ENCODE measurements around the gene MTG1.

The MTG1 gene, protein sequence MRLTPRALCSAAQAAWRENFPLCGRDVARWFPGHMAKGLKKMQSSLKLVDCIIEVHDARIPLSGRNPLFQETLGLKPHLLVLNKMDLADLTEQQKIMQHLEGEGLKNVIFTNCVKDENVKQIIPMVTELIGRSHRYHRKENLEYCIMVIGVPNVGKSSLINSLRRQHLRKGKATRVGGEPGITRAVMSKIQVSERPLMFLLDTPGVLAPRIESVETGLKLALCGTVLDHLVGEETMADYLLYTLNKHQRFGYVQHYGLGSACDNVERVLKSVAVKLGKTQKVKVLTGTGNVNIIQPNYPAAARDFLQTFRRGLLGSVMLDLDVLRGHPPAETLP

DNA sequence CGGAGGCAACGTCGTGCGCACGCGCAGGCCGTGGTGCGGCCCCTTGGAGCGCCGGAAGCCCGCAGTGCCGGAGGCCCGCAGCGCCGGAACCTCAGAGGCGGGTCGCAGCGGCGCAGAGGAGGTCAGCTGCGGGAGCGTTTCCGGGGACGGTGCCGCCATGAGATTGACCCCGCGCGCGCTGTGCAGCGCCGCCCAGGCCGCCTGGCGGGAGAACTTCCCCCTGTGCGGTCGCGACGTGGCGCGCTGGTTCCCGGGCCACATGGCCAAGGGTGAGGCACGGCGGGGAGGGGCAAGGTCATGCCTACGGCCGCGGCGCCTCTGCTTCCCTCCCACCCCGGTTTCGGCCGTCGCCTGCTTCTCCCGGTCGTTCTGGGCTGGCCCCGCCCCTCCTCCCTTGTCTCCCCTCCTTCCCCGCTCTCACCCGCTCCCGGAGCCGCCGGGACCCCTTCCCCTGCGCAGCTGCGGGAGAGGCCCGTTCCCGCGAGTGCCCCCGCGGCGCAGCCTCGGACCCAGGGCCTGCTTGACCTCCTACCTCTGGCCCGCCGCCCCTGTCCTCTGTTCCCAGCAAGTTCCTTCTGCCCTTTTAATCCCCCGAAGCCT is at the start of gene MTG1:
Gene MTG1, plus strand, starts transcription at position 94 of the 600 bp plus-strand sequence. Its CDS starts 64 bp downstream, at position 158.
- peak; percentile 89 for DNase-seq (ENCODE audit: low spot score)

DNA sequence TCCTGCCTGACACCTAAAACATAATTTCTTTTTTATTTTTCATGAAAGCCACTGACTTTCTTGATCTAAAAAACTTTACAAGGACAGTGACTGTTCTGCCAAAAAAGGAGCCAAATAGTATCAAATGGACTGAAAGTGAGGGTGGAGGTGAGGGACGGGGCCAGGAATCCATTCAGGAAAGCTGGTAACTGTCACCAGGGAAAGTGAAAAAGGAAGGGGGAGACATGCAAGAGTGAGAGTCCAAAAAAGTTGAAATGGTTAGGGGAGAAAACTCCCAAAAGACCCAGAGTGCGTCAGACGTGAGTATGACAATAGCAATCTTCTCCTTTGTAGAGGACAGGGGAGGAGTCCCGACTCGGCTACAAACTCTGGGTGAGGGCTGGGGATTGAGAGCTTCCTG is 49.7 kb upstream of the MTG1 start:
- no peak for DNase-seq (ENCODE audit: low spot score)

DNA sequence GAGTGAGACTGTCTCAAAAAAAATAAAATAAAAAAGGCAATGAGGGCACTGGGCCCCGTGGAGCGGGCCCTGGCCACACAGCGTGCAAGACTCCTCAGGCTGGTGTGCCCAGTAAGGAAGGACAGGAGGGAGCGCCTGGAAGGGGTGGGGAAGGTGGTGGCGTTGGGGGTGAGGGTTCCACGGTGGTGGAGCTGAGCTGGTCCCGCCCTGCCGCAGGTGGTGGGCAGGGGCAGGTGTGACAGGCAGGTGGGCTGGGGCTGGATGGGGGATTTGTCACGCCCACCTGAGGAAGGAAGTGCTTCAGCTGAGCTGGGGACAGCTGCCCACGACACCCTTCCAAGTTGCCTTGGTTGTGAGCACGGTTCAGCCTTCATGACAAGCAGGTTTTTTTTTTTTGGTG is 47.5 kb upstream of the MTG1 start:
- no peak for DNase-seq (ENCODE audit: low spot score)

DNA sequence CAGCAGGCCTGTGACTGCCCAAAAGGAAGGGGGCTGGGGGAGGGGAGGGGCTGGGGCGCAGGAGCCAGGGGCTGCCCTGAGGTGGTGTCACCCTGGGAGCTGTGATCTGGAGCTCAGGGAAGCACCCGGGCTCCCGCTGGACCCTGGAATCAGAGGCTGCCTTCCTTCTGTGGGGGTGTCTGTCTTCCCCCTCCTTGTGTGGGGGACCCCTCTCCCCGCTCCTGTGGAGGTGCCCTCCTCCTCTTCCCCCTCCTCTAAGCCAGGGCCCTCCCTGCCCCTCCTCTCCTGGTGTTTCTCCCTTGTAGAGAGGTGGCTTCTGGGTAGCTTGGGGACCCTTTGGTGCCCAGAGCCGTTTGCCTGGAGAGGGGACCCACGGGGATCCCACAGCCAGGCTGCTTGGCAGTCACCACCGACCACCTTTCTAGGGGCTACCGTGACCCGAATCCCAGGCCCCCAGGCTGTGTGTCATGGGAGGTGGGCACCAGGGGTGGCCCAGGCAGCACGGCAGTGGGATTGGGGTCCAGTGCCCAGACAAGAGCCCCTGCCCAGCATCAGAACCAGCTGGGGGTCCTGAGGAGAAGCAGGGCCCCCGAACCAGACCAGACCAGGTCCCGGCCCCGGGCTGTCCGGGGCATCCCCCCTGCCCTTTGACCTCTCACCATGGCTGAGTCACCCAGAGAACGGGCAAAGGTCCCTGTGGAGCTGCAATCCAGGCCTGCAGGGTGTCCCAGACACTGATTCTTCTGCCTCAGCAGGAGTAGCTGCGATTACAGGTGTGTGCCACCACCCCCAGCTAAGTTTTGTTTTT is 46.0 kb upstream of the MTG1 start:
- peak; percentile 32 for DNase-seq (ENCODE audit: low spot score)

DNA sequence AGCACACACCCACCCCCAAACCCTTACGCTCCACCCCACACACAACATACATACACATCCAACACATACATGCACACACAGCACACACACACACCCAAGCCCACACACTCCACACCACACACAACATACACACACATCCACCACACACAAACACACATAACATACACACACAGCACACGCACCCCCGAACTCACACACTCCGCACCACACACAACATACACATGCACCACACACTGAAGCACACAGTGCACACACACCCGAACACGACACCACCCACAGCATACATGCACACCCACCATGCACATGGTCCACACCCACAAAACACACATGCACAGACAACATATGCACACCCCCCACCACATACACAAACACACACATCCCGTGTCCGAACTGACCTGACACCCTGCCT is 44.8 kb upstream of the MTG1 start:
- DNase-seq (ENCODE audit: low spot score), result no peak

DNA sequence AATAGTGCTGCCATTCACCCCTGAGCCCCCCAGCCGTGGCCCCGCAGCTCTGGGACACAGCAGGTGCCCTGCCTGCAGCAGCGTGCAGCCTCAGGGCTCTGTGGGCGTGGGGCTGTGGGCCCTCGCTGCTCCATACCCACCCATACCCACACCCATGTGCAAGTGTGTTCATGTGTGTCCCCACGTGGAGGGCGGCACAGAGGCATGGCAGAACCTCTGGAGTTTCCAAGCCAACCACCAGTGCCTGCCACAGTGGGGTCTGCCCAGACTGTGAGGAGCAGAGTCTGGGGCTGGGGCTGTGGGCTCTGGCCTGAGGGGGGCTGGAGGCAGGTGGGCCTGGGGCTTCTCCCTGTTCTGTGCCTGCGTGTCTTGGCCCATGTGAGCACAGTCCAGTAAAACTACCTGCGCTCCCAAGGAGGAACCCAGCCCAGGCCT is 44.4 kb upstream of the MTG1 start:
- DNase-seq (ENCODE audit: low spot score), result no peak

DNA sequence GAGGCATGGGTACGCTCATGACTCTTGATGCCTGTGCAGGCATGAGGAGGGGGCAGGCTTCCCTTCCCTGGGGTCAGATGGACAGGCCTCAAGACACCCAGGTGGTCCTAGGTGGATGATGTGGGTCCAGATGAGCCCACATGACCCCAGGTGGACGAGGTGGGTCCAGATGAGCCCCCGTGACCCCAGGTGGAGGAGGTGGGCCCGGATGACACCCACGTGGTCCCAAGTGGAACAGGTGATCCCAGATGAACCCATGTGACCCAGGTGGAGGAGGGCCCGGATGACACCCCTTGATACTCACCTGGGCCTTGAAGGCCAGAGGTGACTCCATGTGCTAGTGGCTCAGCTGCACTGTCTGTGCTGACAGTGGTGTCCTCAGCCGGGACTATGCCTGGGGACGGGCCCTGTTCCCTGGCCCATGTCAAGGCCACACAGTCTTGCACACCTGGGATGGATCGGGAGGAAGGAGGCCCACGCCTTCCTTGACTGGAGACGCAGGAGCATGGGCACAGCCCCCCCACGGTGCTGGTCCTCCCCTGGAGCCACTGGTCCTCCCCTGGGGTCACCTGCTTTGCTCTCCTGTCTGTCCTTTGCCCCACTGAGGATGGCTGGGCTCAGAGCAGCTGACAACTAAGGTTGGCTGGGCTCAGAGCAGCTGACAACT is 43.5 kb upstream of the MTG1 start:
- DNase-seq (ENCODE audit: low spot score), result no peak

DNA sequence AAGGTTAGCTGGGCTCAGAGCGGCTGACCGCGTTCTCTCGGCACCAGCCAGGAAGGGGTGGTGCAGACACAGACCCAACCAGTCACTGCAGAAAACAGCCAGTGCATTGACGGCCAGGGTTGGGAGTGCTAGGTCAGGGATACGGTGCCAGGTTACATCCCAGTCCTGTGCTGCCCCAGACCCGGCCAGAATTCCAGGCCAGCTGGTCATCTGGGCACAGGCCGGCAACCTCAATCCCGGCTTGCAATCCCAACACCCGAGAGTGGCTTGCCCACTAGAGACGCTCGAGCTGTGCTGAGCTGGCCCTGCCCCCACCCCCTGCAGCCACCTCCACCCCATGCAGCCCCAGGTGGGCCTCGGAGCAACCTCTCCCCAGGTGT is 43.0 kb upstream of the MTG1 start:
- no peak for DNase-seq (ENCODE audit: low spot score)

DNA sequence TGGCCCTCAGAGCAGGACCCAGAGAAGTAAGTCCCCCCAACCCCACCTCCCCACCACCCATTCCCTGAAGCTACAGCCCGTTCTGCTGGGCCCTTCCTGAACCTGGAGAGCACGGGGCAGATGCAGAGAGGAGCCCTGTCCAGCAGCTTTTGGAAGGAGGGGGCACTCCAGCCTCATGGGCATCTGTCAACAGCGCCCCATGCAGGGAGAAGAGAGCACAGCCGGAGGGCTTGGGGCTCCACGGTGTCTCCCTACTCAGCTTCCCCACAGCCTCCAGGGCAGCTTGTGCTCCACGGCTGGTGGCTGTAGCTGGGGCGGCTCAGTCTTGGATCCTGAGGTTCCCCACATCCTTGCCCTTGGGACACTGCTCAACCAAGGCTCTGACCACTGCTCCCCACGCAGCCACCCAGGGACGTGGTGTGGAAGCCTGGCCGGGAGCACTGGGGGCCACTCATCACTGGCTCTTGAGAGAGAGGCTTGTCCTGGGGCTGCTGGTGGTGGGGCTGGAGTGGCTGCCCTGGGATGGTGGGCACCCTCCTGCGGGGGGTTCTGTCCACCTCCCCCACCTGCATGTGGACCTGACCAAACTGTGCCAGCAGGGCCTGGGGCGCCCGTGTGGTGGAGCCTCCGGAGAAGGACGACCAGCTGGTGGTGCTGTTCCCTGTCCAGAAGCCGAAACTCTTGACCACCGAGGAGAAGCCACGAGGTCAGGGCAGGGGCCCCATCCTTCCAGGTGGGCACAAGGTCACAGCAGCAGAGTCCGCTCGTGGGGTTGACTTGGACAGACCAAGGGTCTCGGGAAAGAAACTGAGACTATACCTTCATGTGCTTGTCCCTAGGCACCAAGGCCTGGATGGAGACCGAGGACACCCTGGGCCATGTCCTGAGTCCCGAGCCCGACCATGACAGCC is 42.3 kb upstream of the MTG1 start:
- DNase-seq (ENCODE audit: low spot score), result no peak

DNA sequence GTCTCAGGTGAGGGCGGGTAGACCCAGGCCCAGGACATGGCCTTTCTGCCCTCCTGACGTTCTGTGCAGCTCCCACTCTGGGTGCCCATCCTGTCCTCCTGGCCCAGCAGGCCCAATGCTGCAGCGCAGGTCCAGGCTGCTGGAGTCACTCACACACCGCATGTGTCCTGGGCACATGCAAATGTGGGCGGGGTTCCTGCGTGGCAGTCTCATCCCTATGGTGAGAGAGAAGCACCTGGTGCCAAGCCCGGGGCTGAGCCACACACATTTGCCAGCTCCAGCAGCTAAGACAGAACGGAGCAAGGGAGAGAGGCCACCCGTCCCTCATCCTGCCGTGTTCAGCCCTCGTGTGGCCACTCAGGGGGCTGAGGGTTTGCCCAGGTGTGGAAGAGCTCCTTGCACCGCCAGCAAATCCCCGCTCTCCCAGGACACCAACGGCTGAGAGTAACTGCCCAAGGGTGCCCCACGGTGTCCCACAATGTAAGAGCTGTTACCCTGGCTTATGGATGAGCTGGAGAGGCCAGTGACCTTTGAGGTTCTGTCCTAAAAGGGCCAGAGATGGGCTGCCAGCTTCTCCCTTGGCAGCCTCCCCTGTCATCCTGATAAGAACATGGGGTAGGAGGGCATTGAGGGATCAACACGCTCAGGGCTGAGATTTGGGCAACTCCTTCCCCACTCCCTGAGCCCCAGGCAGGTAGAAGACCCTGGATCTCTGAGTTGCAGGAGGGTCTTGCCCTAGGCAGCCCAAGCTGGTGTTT is 40.6 kb upstream of the MTG1 start:
- DNase-seq (ENCODE audit: low spot score), result no peak

DNA sequence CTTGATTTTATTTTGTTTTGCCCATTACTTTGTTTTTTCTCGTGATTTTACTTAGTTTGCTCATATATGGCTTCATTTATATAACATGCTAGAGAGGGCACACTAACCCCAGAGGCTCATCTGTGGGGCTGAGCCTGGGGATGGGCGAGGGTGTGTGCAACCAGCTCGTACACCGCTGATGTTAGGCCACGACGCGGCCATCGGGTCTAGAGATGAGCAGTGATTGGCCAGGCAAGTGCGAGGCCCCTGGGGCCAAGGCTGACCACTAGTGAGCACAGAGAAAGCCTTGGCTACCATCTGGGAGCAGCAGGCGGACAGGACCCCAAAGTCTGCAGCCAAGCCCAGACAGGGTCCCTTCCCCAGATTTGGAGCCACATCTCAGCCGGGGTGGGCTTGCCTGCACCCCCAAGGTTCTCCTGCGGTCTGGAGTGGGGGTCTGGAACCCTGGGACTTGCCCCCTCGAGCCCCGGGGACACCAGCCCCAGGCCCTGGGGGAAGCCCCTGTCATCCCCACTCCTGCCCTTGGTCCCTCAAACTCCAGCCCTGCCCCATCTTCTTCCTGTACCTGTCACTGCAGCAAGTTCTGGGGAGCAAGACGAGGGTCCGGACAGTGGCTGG is 39.9 kb upstream of the MTG1 start:
- DNase-seq (ENCODE audit: low spot score), result no peak

DNA sequence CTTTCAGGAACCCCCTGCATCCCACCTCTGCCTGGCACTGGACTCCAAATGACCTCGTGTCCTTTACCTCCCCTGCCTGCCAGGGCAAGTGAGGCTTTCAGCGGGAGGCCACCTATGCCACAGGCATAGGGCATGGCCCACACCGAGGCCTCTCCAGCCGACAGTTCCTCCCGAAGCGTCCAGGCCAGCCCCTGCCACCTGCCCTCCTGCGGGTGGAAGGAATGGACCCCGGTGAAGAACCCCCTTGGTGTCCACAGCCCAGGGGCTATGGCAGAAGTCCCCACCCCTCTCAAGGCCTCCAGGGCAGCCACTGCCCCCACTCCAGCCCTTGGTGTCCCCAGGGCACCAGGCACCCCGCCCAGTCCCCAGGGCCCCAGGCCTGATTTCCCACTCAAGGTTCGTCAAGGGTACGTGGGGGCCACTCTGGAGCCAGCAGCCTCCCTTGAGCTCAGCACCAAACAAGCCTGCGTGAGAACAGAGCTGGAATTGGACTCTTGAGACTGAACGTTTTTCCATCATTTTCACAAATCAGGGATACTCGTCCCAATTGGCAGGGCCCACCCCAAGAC is 39.2 kb upstream of the MTG1 start:
- DNase-seq (ENCODE audit: low spot score), result no peak

DNA sequence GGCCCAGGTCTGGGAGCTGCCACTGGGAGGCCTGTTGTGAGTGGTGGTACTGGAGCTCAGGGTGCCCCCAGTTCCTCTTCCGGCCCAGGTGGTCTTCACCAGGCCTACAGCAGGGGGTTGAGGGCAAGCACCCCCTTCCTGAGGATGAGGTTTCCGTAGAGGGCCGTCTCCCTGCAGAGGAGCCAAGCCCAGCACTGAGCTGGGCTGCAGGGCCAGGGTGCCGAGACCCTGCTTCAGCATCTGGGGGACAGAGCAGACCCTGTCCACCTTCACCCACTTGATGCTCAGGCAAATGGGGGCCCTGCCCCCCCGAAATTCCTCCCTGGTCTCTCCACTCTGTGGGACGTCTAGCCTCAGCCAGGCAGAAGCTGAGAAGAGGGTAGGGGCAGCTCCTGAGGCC is 38.7 kb upstream of the MTG1 start:
- DNase-seq (ENCODE audit: low spot score), result no peak

DNA sequence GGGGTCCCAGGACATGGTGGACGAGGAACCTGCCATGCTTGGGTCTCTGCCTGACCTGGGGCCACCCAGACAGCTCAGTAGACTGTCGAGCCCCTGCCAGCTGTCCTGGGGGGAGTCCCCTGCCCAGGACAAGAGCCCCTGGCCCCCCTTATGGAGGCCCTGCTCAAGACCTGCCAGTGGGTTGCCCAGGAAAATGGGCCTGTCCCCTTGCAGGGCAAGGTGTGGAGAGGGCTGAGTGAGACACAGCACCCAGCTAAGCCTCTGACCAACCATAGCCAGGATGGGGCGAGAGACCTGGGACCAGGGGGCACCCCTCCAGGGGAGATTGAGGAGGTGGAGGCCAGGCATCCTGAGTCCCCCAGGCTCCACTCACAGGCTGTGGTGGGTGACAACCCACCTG is 38.0 kb upstream of the MTG1 start:
- DNase-seq (ENCODE audit: low spot score), result no peak

DNA sequence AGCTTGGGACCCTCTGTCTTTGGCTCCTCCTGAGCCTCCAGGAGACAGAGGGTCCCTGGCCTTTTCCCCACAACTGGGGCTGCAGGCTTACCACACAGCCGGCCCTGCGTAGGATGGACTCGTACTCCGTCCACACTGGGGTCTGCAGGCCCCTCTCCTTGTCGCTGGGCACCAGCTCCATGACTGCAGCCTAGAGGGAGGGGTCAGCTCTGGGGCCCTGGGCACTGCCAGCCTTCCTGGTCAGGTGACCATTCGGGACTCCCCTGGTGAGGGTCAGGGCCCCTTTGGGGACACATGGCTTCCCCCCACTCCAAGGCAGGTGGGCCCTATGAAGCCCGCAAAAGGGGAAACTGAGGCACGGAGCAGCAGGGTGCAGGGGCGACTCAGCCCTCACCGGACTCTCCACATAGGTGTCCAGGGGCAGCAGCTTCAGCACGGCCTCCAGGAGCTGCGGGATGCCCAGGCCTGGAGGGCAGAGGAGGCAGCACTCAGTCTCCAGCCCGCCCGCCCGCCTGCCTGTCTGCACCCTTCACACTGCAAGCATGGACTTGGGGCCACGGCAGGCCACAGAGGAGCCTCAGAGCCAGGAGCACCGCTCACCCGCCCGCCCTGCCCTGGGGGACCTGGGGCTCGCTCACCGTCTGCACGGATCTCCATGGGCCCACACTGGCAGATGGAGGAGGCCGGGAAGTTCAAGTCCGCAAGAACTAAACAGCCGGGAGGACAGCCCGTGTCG is 37.2 kb upstream of the MTG1 start:
- no peak for DNase-seq (ENCODE audit: low spot score)

DNA sequence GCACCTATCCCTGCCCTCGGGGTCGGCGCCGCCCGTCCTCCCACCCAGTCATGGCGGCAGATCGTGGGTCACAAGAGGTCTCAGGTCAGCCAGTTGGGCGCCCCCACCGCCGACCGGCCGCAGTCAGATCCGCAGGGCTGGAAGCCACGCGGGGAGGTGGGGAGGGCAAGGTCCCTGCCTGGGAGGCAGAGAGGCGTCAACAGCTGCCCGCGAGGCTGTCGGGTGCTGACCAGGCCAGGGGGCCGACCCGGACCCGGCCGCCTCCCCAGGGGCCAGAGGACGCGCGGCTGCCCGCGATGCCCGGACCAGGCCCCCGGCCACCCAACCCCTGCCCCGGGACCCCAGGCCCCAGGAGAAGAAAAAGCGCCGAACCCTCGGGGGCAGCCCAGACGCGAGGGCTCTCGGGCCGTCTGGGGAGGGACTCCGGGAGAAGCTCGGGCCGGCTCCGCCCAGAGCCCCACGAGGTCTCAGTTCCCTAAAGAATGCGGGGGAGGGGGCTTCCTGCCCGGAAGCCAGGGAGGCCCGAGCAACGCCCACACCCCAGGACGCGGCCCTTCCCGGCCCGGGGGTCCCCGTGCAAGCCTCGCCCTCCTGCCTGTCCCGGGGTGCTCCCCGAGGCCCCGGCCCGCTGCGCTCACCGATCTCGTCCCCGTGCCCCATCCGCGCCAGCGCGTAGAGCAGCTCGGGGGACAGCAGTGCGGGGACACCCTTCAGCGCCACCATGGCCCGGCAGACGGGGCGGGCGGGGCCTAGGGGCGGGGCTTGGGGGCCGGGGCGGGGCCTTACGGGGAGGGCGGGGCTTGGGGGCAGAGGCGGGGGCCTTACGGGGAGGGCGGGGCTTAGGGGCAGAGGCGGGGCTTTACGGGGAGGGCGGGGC is 36.4 kb upstream of the MTG1 start, which contains the start of gene FUOM:
Gene FUOM, minus strand, starts transcription at position 735 of the 877 bp plus-strand sequence. Its CDS starts 12 bp downstream, at position 723.
- peak; percentile 58 for DNase-seq (ENCODE audit: low spot score)

DNA sequence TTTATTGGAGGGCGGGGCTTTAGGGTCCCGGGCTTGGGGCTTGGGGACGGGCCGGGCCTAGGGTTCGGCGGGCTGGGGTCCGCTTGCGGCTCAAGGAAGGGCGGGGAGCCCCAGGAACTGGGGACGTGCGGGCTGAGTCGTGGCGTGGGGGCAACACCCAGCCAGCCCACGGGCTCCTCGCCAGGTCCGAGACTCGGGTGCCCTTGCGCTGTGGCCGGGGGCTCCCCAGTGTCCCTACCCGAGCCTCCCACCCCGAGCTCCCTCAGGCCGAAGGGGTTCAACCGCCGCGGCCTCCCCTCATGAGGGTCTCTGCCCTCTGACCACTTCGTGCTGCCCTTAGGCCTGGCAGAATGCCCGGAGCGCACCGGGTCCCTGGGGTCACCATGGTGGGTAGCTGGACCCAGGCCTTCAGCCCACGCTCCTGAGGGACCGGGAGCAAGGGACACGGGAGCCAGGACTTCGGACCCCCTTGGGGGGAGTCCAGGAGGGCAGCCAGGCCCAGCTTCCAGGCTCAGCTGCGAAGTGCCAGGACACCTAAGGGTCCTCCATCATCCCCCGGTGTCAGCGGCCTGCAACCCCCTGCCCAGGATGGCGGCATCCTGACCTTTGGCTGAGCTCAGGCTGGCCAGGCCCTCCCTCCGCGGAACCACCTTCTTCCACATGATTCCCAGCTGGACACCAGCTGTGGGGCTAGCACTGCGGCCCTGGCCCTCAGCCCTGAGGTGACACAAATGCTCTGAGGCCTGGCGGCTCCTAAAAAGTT is 35.6 kb upstream of the MTG1 start:
- DNase-seq (ENCODE audit: low spot score), result no peak

Data from SW480 (cell line).